Ascending aorta (tissue), 2 donors: ENCODE measurements around the gene FOXF1. TPM values are rescaled to one million over a fixed set of nuclear protein-coding genes. Genes with fewer than 3 reads are reported as not detected.

Experiments used
- DNase-seq, 2 donors: peaks; one replicate each; pipeline ENCODE4 v3.0.0-alpha.2; 2019; ENCODE audit warnings: low spot score in 2 of 2
- H3K27ac ChIP-seq, 2 donors: fragments of 200-600 bp; sonication (generic); one replicate each; pipeline ENCODE4 v1.5.1; 2016 to 2017; ENCODE audit warnings: mild to moderate bottlenecking in 1 of 2
- H3K27me3 ChIP-seq: fragments of 200-600 bp; sonication (generic); one replicate; pipeline ENCODE4 v1.5.1; 2017
- H3K36me3 ChIP-seq, 2 donors: fragments of 200-600 bp; sonication (generic); one replicate each; pipeline ENCODE4 v1.5.1; 2016
- H3K4me1 ChIP-seq, 2 donors: fragments of 200-600 bp; sonication (generic); one replicate each; pipeline ENCODE4 v1.5.1; 2016 to 2017; ENCODE audit warnings: mild to moderate bottlenecking in 1 of 2
- H3K4me3 ChIP-seq, 2 donors: fragments of 200-600 bp; sonication (generic); one replicate each; pipeline ENCODE4 v1.5.1; 2016 to 2017; ENCODE audit warnings: mild to moderate bottlenecking in 1 of 2
- H3K9me3 ChIP-seq, 2 donors: fragments of 200-600 bp; sonication (generic); one replicate each; pipeline ENCODE4 v1.5.1; 2016
- intact Hi-C: fragments of 100-400 bp; cut with DNase I; formaldehyde crosslinking; loops from one replicate; pipeline ENCODE4 v1.15.1; 2023
- total RNA-seq: library from RNA; depleted of rRNA; stranded (reverse); fragments of >200 nt; gene quantifications from one replicate; pipeline ENCODE4 v1.1.0, GENCODE V29; 2016
- TF ChIP-seq, protein P1 (sequence below), 3 experiments: fragments of 200-600 bp in 2 of 3; fragments of 450-650 bp in 1 of 3; sonication (generic) in 2 of 3; IDR thresholded peaks; one replicate each; pipeline ENCODE4 v1.5.1; 2016 to 2019; ENCODE audit warnings: antibody characterized with exemption in 3 of 3, mild to moderate bottlenecking in 1 of 3, moderate library complexity in 1 of 3

FOXF1 gene
- total RNA-seq, 1 donor from 2014 or later: 3.2 TPM

DNA sequence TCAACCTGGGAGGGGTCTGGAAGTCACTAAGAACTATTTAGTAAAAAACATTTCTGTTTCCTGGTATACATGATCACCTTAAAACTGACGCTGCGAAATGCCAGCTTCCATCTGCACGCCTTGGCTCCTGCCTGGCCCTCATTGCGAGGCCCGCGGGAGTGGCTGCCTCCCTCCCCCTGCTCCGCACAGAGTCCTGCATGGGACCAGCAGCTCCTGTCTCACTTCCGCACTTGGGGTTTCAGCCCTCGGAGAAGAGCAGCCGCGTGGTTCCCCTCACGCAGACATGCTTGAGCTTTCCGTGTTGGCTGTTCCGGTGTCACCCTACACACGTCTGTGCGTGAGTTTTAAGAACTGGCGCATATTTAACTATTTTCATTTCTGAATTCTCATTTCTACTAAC is 26.3 kb downstream of the FOXF1 start:
- Histone ChIP-seq H3K36me3 (peaks cover 56 to 79% of the 10 kb centered on the region in 2 donors), H3K27me3 (no peaks in the 10 kb centered on the region), H3K4me3 (no peak overlapping the region), H3K9me3 (no peaks in the 10 kb centered on the region), H3K4me1 (no peaks in the 10 kb centered on the region), H3K27ac (no peak overlapping the region)
- DNase-seq: no peak
- TF ChIP-seq, protein P1, sequence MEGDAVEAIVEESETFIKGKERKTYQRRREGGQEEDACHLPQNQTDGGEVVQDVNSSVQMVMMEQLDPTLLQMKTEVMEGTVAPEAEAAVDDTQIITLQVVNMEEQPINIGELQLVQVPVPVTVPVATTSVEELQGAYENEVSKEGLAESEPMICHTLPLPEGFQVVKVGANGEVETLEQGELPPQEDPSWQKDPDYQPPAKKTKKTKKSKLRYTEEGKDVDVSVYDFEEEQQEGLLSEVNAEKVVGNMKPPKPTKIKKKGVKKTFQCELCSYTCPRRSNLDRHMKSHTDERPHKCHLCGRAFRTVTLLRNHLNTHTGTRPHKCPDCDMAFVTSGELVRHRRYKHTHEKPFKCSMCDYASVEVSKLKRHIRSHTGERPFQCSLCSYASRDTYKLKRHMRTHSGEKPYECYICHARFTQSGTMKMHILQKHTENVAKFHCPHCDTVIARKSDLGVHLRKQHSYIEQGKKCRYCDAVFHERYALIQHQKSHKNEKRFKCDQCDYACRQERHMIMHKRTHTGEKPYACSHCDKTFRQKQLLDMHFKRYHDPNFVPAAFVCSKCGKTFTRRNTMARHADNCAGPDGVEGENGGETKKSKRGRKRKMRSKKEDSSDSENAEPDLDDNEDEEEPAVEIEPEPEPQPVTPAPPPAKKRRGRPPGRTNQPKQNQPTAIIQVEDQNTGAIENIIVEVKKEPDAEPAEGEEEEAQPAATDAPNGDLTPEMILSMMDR (IDR thresholded peaks at IDR 0.05): no peak
- intact Hi-C loops: no loop called here

- TF ChIP-seq, protein P1 (IDR thresholded peaks at IDR 0.05): no peak
- H3K9me3 ChIP-seq: no peaks in the 10 kb centered on the region
- H3K4me1 ChIP-seq: no peaks in the 10 kb centered on the region
- H3K36me3 ChIP-seq: peaks cover 55 to 79% of the 10 kb centered on the region in 2 donors
- no peak overlapping the region for H3K4me3 ChIP-seq
- H3K27ac ChIP-seq: no peak overlapping the region
- intact Hi-C loops: no loop called here
- no peaks in the 10 kb centered on the region for H3K27me3 ChIP-seq
- DNase-seq: no peak
Measured at GRCh38 chr16:86537486-86537885, 27.2 kb downstream of the FOXF1 start.

GRCh38 chr16:86538196-86538780 is 28.0 kb downstream of the FOXF1 start:
- intact Hi-C loops: no loop called here
- H3K4me1 ChIP-seq: no peaks in the 10 kb centered on the region

DNA sequence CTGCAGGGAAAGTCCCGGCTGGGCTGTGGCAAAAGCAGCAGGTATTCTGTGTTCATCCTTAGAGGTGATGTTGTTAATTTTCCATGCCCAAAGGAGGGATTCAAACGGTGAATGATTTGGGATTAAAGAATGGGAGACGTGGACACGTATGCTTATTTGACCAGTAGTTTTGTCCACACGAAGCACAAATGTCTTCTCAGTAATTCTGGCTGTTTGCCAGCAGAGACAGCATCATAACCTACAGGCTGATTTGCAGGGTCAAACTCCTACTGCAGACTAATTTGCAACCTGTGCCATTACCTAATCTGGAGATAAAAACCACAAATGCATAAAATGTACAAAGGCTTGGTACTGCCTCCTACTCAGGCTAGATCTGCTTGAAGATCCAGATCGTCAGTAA is 30.6 kb downstream of the FOXF1 start:
- DNase-seq: no peak
- H3K27ac ChIP-seq: no peak overlapping the region
- no peaks in the 10 kb centered on the region for H3K4me1 ChIP-seq
- H3K36me3 ChIP-seq: peaks cover 66 to 96% of the 10 kb centered on the region in 2 donors
- H3K4me3 ChIP-seq: no peak overlapping the region
- TF ChIP-seq, protein P1 (IDR thresholded peaks at IDR 0.05): no peak
- H3K9me3 ChIP-seq: no peaks in the 10 kb centered on the region
- intact Hi-C loops: no loop called here
- no peaks in the 10 kb centered on the region for H3K27me3 ChIP-seq

More at GRCh38 chr16:86538196-86538780, 28.0 kb downstream of the FOXF1 start:
- H3K4me3 ChIP-seq: no peak overlapping the region
- TF ChIP-seq, protein P1 (IDR thresholded peaks at IDR 0.05): no peak
- H3K36me3 ChIP-seq: peaks cover 60 to 82% of the 10 kb centered on the region in 2 donors
- no peak for DNase-seq
- H3K27ac ChIP-seq: no peak overlapping the region
- no peaks in the 10 kb centered on the region for H3K27me3 ChIP-seq
- no peaks in the 10 kb centered on the region for H3K9me3 ChIP-seq

DNA sequence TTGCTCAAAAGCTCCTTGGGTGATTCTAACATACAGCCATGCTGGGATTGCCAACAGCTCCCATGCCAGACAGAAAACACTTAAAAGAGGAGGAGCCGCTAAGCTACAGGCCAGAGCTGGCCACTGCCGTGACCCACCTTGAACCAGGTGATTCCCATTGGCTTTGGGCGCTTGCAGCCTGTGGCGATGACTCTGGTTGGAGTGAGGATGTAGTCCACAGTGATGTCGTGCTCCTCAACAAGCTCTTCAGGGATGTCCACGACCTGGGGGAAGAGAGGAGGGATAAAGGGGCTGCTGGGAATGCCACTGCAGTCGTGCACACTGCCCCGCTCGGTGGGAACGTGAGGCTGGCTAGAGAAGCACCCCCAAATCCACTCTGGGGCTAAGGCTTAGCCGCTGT is 31.2 kb downstream of the FOXF1 start:
- intact Hi-C loops: no loop called here
- no peak for DNase-seq
- no peak overlapping the region for H3K27ac ChIP-seq
- H3K27me3 ChIP-seq: no peaks in the 10 kb centered on the region
- H3K4me1 ChIP-seq: no peaks in the 10 kb centered on the region
- TF ChIP-seq, protein P1 (IDR thresholded peaks at IDR 0.05): no peak
- no peaks in the 10 kb centered on the region for H3K9me3 ChIP-seq
- H3K4me3 ChIP-seq: no peak overlapping the region
- H3K36me3 ChIP-seq: peaks cover 70 to 95% of the 10 kb centered on the region in 2 donors
